Sigmoid colon (tissue), 7 donors: ENCODE measurements around the gene CDC7. TPM values are rescaled to one million over a fixed set of nuclear protein-coding genes. Genes with fewer than 3 reads are reported as not detected.
A peak's percentile ranks its signal among the peaks of the same experiment; 100 is the strongest.

Experiments
- DNase-seq: peaks from one replicate; pipeline ENCODE4 v3.0.0-alpha.2; 2019
- H3K27ac ChIP-seq, 4 donors: fragments of 200-600 bp; sonication (generic); one replicate each; pipeline ENCODE4 v1.5.1; 2016 to 2019; ENCODE audit warnings: mild to moderate bottlenecking in 1 of 4
- H3K27me3 ChIP-seq, 3 donors: fragments of 200-600 bp; sonication (generic); one replicate each; pipeline ENCODE4 v1.5.1; 2019; ENCODE audit warnings: mild to moderate bottlenecking in 1 of 3
- H3K36me3 ChIP-seq, 4 donors: fragments of 200-600 bp; sonication (generic); one replicate each; pipeline ENCODE4 v1.5.1; 2016 to 2019
- H3K4me1 ChIP-seq, 4 donors: fragments of 200-600 bp; sonication (generic); one replicate each; pipeline ENCODE4 v1.5.1; 2017 to 2019
- H3K4me3 ChIP-seq, 4 donors: fragments of 200-600 bp; sonication (generic); one replicate each; pipeline ENCODE4 v1.5.1; 2017 to 2019; ENCODE audit warnings: mild to moderate bottlenecking in 2 of 4, moderate library complexity in 1 of 4
- H3K9me3 ChIP-seq, 4 donors: fragments of 200-600 bp in 3 of 4; sonication (generic) in 3 of 4; one replicate each; pipeline versions ENCODE4 v1.5.1 to v1.6.1; 2013 to 2019
- CTCF ChIP-seq, 4 experiments: fragments of 450-650 bp in 3 of 4; fragments of 200-600 bp in 1 of 4; IDR thresholded peaks; one replicate each; pipeline ENCODE4 v1.5.1; 2016 to 2019; ENCODE audit warnings: antibody characterized with exemption in 4 of 4, mild to moderate bottlenecking in 3 of 4, moderate library complexity in 2 of 4
- EP300 ChIP-seq, 4 donors: sonication (generic); formaldehyde crosslinking; IDR thresholded peaks; one replicate each; pipeline ENCODE4 v1.6.1; 2017; ENCODE audit warnings: antibody characterized with exemption in 4 of 4
- POLR2A ChIP-seq, 2 donors: fragments of 450-650 bp; IDR thresholded peaks; one replicate each; pipeline ENCODE4 v1.6.1; 2016; ENCODE audit warnings: antibody characterized with exemption in 2 of 2, mild to moderate bottlenecking in 2 of 2, moderate library complexity in 2 of 2
- POLR2AphosphoS5 ChIP-seq, 4 donors: sonication (generic); formaldehyde crosslinking; IDR thresholded peaks; one replicate each; pipeline ENCODE4 v1.6.1; 2017; ENCODE audit warnings: antibody characterized with exemption in 4 of 4
- WGBS, 2 donors: extraction: QIAGEN DNeasy Blood & Tissue Kit; methylation state at CpG; one replicate each; pipeline ENCODE4 v1.1.7; 2013; 5-methylcytosine and 5-hydroxymethylcytosine counted together
- intact Hi-C: fragments of 100-400 bp; cut with DNase I; formaldehyde crosslinking; loops from one replicate; pipeline ENCODE4 v1.15.1; 2023
- polyA plus RNA-seq, 3 donors: library from polyadenylated mRNA; stranded (reverse); fragments of 200-250 nt; gene quantifications; one replicate each; pipeline ENCODE4 v1.2.3, GENCODE V29; 2013
- total RNA-seq, 4 donors: library from RNA; depleted of rRNA; stranded (reverse); fragments of >200 nt; gene quantifications; one replicate each; pipeline ENCODE4 v1.1.0, GENCODE V29; 2016
- donor health status: healthy with polysubstance abuse.
- donor health status: Bipolar disorder and iron deficiency.
- donor health status: healthy.

The CDC7 gene
- total and polyA plus RNA-seq, 7 donors = 0.36 to 5.1 (median 2.0) TPM

GRCh38 chr1:91568261-91568660 lies 67.6 kb downstream of the CDC7 start:
- 94 to 95% methylated on average over 7 of the region's 7 CpGs for WGBS, 2 donors
- Histone ChIP-seq H3K4me3 (no peak overlapping the region), H3K36me3 (no peaks in the 10 kb centered on the region), H3K27ac (peak overlapping the region in 2 of 4 donors; percentile 15 to 74), H3K9me3 (no peaks in the 10 kb centered on the region), H3K4me1 (peaks cover 0 to 28% (median 20%) of the 10 kb centered on the region in 4 donors), H3K27me3 (no peaks in the 10 kb centered on the region)
- no peak for TF ChIP-seq EP300 (IDR thresholded peaks at IDR 0.05)
- TF ChIP-seq POLR2AphosphoS5 (IDR thresholded peaks at IDR 0.05) = no peak
- no peak for TF ChIP-seq POLR2A (IDR thresholded peaks at IDR 0.05)
- TF ChIP-seq CTCF (IDR thresholded peaks at IDR 0.05) = no peak
- DNase-seq = no peak
- intact Hi-C loops = no loop called here

DNA sequence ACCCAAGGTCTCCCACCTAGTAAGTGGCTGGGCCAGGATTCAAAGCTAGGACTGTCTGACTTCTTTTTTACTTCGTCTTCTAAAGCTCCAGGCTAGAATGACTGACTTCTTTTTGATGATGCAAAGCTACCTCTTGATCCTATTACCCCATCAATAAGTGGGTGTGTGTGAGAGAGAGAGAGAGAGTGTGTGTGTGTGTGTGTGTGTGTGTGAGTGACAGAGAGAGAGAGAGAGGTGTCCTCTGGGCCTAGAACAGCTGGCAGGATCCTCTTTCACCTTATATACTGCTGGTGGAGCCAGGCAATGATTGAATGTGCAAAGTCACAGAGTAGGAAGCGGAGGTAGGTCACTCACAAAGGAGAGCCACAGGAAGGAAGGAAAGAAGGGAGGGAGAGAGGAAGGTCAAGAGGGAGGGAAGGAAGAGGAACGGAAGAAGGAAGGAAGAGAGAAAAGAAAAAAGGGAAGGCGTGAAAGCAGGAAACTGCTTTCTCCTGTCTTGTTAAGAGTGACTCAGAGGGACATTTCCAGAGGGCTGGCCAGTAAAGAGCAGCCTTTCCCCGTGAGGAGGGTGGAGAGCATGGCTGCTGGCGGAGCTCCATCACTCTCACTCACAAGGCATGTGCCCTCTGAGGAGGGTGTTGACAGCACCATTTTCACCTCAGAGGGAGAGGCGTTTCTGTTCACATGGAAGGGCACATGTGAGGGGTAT lies 68.9 kb downstream of the CDC7 start:
- Histone ChIP-seq H3K4me3 (no peak overlapping the region), H3K27ac (peak overlapping the region; percentile 57 to 75 (median 68)), H3K9me3 (no peaks in the 10 kb centered on the region), H3K36me3 (no peaks in the 10 kb centered on the region), H3K27me3 (no peaks in the 10 kb centered on the region), H3K4me1 (peaks cover 0 to 28% (median 25%) of the 10 kb centered on the region in 4 donors)
- peak in 3 of 4 donors; percentile 17 to 50 (median 34) for TF ChIP-seq POLR2AphosphoS5 (IDR thresholded peaks at IDR 0.05)
- no peak for TF ChIP-seq EP300 (IDR thresholded peaks at IDR 0.05)
- no peak for TF ChIP-seq CTCF (IDR thresholded peaks at IDR 0.05)
- intact Hi-C loops = no loop called here
- DNase-seq = peak; percentile 93
- WGBS, 2 donors = 53 to 65% methylated on average over 7 of the region's 7 CpGs

- no peak for DNase-seq
- Histone ChIP-seq H3K4me1 (peaks cover 0 to 32% (median 24%) of the 10 kb centered on the region in 4 donors), H3K27ac (peak overlapping the region; percentile 57 to 75 (median 68)), H3K27me3 (no peaks in the 10 kb centered on the region), H3K9me3 (no peaks in the 10 kb centered on the region), H3K36me3 (no peaks in the 10 kb centered on the region), H3K4me3 (no peak overlapping the region)
- WGBS, 2 donors = 26 to 47% methylated on average over 2 of the region's 2 CpGs
- intact Hi-C loops = no loop called here
- TF ChIP-seq POLR2A (IDR thresholded peaks at IDR 0.05) (no peak), POLR2AphosphoS5 (IDR thresholded peaks at IDR 0.05) (no peak), EP300 (IDR thresholded peaks at IDR 0.05) (no peak), CTCF (IDR thresholded peaks at IDR 0.05) (no peak)
Measured at GRCh38 chr1:91570120-91570448, 69.4 kb downstream of the CDC7 start.

- intact Hi-C loops = no loop called here
- WGBS, 2 donors = 56 to 76% methylated on average over 10 of the region's 10 CpGs
- no peak for DNase-seq
- H3K27me3 ChIP-seq = no peaks in the 10 kb centered on the region
- H3K9me3 ChIP-seq = no peaks in the 10 kb centered on the region
- no peak overlapping the region for H3K4me3 ChIP-seq
- H3K4me1 ChIP-seq = peaks cover 0 to 49% (median 33%) of the 10 kb centered on the region in 4 donors
- no peaks in the 10 kb centered on the region for H3K36me3 ChIP-seq
- TF ChIP-seq POLR2AphosphoS5 (IDR thresholded peaks at IDR 0.05) = no peak
- no peak for TF ChIP-seq CTCF (IDR thresholded peaks at IDR 0.05)
- no peak for TF ChIP-seq EP300 (IDR thresholded peaks at IDR 0.05)
- TF ChIP-seq POLR2A (IDR thresholded peaks at IDR 0.05) = no peak
- H3K27ac ChIP-seq = peak overlapping the region; percentile 28 to 75 (median 49)
Measured at GRCh38 chr1:91572044-91572443, 71.4 kb downstream of the CDC7 start.

Other genes starting within 250 kb of the CDC7 start
- 1 to 10 TPM; 1.6 to 5.8 (median 3.7) TPM for gene HFM1, start 96.0 kb upstream of the CDC7 start, total RNA-seq
- gene HFM1, start 96.0 kb upstream of the CDC7 start, polyA plus RNA-seq = under 1 TPM in 1 of 3 donors, not detected in 2; 0.16 TPM